ENCODE data around the gene GCN1.
A peak's percentile ranks its signal among the peaks of the same experiment; 100 is the strongest.

GRCh38 chr12:120225852-120226640, 31.5 kb upstream of the GCN1 start:
- TF ChIP-seq CTCF (conservative IDR thresholded peaks at IDR 0.05; ENCODE audit: low read depth, low read length) (0 out of 2 replicates have a peak, but pooled peaks have one; percentile 20), EZH2phosphoT487 (IDR thresholded peaks at IDR 0.05; ENCODE audit: borderline replicate concordance, low read length) (no peak)

Measured in PC-3 (cell line).